Muscle layer of colon (tissue), 2 donors: ENCODE measurements around the gene GREB1.

ENCODE experiments used
- H3K27ac ChIP-seq: one replicate; pipeline ENCODE4 v1.7.0; 2013; ENCODE audit warnings: low read depth, mild to moderate bottlenecking, low read length, moderate library complexity
- H3K27me3 ChIP-seq, 2 donors: one replicate each; pipeline ENCODE4 v1.7.0; 2013; ENCODE audit warnings: low read length in 2 of 2, mild to moderate bottlenecking in 2 of 2; ENCODE audit not compliant: insufficient read depth in 2 of 2, control insufficient read depth in 1 of 2
- H3K36me3 ChIP-seq: one replicate; pipeline ENCODE4 v1.7.0; 2013; ENCODE audit warnings: mild to moderate bottlenecking, low read length; ENCODE audit not compliant: insufficient read depth
- H3K4me1 ChIP-seq: one replicate; pipeline ENCODE4 v1.7.0; 2013; ENCODE audit warnings: mild to moderate bottlenecking, low read length; ENCODE audit not compliant: insufficient read depth
- H3K4me3 ChIP-seq, 2 donors: one replicate each; pipeline ENCODE4 v1.7.0; 2013; ENCODE audit warnings: low read length in 2 of 2, low read depth in 1 of 2, mild to moderate bottlenecking in 1 of 2, moderate library complexity in 1 of 2
- H3K9ac ChIP-seq: one replicate; pipeline ENCODE4 v1.7.0; 2013; ENCODE audit warnings: low read length
- H3K9me3 ChIP-seq: one replicate; pipeline ENCODE4 v1.7.0; 2013; ENCODE audit warnings: mild to moderate bottlenecking, low read length
- donor health status: abdominal sarcoma.
- donor health status: Adenocarcinoma of cecum.

GREB1 gene

DNA sequence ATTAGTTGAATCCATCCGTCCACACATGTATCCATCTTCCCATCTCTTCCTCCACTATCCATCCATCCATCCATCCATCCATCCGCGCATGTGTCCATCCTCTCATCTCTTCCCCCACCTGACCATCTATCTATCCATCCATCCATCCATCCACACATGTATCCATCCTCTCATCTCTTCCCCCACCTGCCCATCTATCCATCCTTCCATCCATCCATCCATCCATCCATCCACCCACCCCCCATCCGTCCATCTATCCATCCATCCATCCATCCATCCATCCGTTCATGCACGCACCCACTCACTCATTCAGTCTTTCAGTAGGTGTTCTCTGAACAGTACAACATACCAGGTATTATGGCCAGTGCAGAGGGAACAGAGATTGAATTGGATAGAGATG, 18.9 kb upstream of the GREB1 start:
- H3K36me3 ChIP-seq = no peaks in the 10 kb centered on the region
- H3K27me3 ChIP-seq = no peaks in the 10 kb centered on the region
- no peaks in the 10 kb centered on the region for H3K4me1 ChIP-seq
- H3K9me3 ChIP-seq = no peaks in the 10 kb centered on the region
- H3K27ac ChIP-seq = no peak overlapping the region
- no peak overlapping the region for H3K9ac ChIP-seq
- no peak overlapping the region for H3K4me3 ChIP-seq

DNA sequence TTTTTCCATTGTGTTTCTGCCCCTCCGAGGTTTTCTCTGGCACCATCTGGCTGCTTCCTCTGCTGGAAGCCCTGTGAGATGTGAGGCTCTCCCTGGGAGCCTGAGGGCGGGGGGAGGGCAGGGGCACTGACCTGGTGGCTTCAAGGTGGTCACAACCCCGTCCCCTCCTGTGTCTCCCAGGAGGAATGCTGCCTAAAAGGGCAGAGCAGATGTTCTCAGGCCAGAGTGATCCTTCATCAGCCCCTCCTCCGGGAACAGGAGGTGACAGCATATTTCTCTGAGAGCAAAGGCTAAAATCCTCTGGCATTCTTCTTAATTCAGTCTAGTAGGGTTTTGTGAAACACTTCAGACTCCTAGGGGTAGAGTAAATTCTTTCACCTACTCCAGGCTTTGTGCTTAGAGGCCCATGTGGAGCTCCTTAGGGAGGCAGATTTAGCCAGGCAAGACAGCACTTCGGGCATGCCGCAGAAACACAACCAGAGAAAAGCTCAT, 18.3 kb upstream of the GREB1 start:
- no peaks in the 10 kb centered on the region for H3K9me3 ChIP-seq
- no peak overlapping the region for H3K9ac ChIP-seq
- no peaks in the 10 kb centered on the region for H3K36me3 ChIP-seq
- no peaks in the 10 kb centered on the region for H3K27me3 ChIP-seq
- no peaks in the 10 kb centered on the region for H3K4me1 ChIP-seq
- H3K27ac ChIP-seq = no peak overlapping the region
- no peak overlapping the region for H3K4me3 ChIP-seq

DNA sequence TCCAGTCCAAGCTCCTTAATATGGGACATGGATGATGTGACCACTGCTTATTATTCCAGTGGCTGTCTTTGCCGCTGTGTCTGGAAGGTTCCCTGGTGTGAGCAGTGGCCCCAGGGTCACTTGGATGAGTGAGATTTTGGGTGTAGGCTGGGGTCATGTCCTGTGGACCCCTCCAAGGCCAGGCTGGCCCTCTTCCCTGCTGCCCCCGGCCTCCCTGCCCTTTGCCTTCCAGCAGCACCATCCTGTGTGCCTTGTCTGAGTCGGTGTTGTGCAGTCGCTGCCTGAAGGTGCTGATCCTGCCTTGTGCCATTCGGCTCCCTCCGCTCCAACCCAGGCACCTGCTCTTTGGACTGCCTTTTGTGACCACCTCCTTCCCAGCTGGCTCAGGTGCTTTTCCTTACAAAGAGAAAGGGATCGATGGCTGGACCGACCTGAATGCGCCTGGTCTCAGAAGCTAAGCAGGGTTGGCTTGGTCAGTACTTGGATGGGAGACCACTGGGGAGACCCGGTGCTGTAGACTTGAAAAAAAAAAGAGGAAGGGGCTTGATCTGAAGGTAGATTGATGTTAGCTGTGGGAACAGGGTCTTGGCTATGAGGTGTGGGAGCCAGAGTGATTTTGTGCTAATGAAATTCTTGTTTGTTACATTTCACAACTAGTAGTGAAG, 16.7 kb upstream of the GREB1 start:
- Histone ChIP-seq H3K9ac (no peak overlapping the region), H3K27me3 (no peaks in the 10 kb centered on the region), H3K36me3 (no peaks in the 10 kb centered on the region), H3K4me1 (no peaks in the 10 kb centered on the region), H3K4me3 (no peak overlapping the region), H3K9me3 (no peaks in the 10 kb centered on the region), H3K27ac (no peak overlapping the region)

DNA sequence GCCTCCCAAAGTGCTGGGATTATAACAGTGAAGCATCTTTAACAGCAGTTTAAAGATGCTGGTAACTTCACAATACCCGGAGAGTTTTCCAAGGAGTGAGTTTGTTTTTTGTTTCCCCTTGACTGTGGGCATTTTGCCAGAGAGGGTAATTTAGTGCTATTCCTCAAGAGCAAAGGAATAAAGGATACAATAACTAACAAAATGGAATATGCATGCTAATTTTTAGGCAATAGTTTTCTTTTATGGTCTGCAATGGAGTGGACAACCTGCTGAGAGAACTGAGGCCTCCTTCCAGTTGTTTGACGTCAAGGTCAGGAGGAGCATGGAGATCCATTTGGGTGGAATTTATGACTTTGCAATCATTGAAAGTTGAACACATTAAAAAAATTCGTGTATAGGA, 15.9 kb upstream of the GREB1 start:
- no peaks in the 10 kb centered on the region for H3K4me1 ChIP-seq
- H3K36me3 ChIP-seq = no peaks in the 10 kb centered on the region
- H3K27ac ChIP-seq = no peak overlapping the region
- H3K27me3 ChIP-seq = no peaks in the 10 kb centered on the region
- no peaks in the 10 kb centered on the region for H3K9me3 ChIP-seq
- no peak overlapping the region for H3K4me3 ChIP-seq
- no peak overlapping the region for H3K9ac ChIP-seq

DNA sequence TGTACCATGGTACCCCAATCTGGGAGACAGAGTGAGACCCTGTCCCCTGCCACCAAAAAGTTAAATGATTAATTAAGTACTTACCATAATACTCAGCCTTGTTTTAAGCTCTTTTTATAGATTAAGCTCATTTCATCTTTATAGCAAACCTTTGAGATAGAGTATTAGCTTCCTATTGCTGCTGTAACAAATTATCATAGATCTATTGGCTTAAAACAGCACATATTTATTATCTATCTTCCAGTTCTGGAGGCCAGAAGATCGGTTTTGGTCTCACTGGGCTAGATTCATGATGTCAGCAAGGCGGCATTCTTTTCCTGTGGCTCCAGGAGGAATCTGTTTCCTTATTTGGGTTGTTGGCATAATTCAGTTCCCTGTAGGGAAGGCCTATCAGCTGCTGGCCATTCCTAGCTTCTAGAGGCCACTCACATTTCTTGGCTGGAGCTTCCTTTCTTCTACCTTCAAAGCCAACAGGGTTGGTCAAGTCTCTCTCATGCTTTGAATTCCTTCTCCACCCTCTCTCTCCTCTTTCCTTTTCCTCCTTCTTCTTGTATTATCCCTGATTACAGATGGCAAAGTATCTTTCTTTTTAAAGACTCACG, 13.7 kb upstream of the GREB1 start:
- no peaks in the 10 kb centered on the region for H3K4me1 ChIP-seq
- H3K9ac ChIP-seq = no peak overlapping the region
- H3K4me3 ChIP-seq = no peak overlapping the region
- no peak overlapping the region for H3K27ac ChIP-seq
- H3K9me3 ChIP-seq = no peaks in the 10 kb centered on the region
- H3K36me3 ChIP-seq = no peaks in the 10 kb centered on the region
- H3K27me3 ChIP-seq = no peaks in the 10 kb centered on the region

DNA sequence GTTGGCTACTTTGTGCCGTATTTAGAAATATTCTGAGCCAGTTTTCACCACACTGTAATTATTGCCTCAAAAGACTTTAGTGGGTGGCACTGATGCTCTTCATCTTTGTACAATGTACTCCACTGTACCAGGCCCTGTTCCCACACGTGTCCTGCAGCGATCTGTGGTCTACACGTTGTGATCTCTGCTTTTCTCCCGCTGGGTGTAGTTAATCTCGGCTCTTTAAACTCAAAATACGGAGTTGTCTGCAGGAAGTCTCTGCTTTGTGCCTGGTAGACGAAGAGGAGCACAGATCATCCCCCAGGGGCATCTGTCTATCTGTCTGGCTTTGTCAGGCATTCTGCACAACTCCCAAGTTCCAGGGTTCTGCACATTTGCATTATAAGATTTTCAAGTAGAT, 12.1 kb upstream of the GREB1 start:
- Histone ChIP-seq H3K9ac (no peak overlapping the region), H3K27ac (no peak overlapping the region), H3K9me3 (no peaks in the 10 kb centered on the region), H3K27me3 (no peaks in the 10 kb centered on the region), H3K4me3 (no peak overlapping the region), H3K4me1 (no peaks in the 10 kb centered on the region), H3K36me3 (no peaks in the 10 kb centered on the region)

DNA sequence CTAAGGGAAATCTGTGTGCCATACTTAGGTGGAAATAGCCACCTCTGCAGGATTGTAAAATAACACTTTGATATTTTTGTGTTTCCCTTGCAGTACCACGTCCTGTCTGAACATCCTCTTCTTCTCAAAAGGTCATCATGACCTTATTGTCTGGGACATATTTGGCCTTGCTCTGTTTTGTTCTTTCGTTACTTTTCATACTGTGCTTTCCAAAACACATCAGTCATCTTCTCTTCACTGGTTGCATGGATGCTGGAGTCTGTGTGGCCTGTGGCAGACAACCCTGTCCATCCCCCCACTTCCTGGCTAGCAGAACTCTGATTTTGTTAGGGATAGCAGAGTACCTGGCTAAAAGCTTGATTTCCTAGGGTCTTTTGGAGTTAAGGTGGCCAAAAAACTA, 9.4 kb upstream of the GREB1 start:
- no peak overlapping the region for H3K4me3 ChIP-seq
- no peak overlapping the region for H3K9ac ChIP-seq
- H3K4me1 ChIP-seq = no peaks in the 10 kb centered on the region
- H3K27me3 ChIP-seq = no peaks in the 10 kb centered on the region
- H3K9me3 ChIP-seq = no peaks in the 10 kb centered on the region
- no peak overlapping the region for H3K27ac ChIP-seq
- H3K36me3 ChIP-seq = no peaks in the 10 kb centered on the region

DNA sequence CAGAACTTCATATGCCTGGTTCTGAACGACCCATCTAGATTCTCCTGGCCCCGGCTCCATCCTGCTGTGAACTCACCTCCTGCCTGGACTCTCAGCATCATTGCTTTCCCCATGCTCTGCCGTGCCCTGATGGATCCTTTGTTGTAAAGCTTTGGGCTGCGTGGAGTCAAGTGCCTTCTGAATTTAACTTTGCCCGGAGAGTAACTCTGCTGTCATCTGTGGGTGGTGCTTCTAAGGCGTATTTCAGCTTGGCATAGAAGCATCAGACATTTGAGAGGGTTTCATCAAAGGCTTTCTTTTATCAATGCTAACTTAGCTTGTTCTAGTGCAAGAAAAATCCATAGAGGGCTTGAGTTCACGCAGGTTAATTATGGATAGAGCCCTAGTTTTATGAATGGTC, 8.1 kb upstream of the GREB1 start:
- H3K27me3 ChIP-seq = no peaks in the 10 kb centered on the region
- H3K9me3 ChIP-seq = no peaks in the 10 kb centered on the region
- H3K9ac ChIP-seq = no peak overlapping the region
- H3K4me3 ChIP-seq = no peak overlapping the region
- no peak overlapping the region for H3K27ac ChIP-seq
- H3K36me3 ChIP-seq = no peaks in the 10 kb centered on the region
- no peaks in the 10 kb centered on the region for H3K4me1 ChIP-seq

DNA sequence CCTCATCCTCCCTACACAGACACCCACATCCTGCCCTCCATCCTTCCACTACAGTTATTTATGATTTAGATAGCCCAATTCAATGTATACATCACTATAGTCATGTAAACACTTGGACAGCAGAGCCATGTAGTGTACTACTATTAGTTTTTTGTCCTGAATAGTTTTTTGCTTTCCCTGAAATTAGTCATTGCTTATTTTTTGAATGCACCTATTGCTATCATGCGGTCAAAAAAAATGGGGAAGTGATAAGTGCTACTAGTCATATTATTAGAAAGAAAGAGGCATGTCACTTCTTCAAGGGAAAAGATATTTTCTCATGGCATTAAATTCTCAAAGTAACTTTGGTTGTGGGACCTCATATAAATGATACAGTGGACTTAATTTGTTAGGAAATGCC, 6.8 kb upstream of the GREB1 start:
- Histone ChIP-seq H3K4me1 (no peaks in the 10 kb centered on the region), H3K36me3 (no peaks in the 10 kb centered on the region), H3K27ac (no peak overlapping the region), H3K9me3 (no peaks in the 10 kb centered on the region), H3K27me3 (no peaks in the 10 kb centered on the region), H3K4me3 (no peak overlapping the region), H3K9ac (no peak overlapping the region)

DNA sequence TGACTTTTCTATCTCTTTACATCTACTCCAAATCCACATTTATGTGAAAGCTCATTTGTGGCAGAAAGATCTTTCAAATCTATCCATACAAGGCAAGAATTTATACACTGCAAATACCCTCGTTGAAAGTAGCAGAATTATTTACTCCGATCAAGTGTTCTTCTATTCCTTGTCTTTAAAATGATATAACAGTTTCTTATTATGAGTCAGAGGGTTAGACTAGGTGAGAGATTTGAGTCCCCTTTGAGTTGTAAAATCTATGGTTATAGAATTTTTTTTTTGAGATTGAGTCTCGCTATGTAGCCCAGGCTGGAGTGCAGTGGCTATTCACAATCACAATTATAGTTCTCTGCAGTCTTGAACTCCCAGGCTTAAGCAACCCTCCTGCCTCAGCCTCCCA, 5.6 kb upstream of the GREB1 start:
- Histone ChIP-seq H3K36me3 (no peaks in the 10 kb centered on the region), H3K27ac (no peak overlapping the region), H3K9ac (no peak overlapping the region), H3K4me1 (no peaks in the 10 kb centered on the region), H3K4me3 (no peak overlapping the region), H3K27me3 (no peaks in the 10 kb centered on the region), H3K9me3 (no peaks in the 10 kb centered on the region)

DNA sequence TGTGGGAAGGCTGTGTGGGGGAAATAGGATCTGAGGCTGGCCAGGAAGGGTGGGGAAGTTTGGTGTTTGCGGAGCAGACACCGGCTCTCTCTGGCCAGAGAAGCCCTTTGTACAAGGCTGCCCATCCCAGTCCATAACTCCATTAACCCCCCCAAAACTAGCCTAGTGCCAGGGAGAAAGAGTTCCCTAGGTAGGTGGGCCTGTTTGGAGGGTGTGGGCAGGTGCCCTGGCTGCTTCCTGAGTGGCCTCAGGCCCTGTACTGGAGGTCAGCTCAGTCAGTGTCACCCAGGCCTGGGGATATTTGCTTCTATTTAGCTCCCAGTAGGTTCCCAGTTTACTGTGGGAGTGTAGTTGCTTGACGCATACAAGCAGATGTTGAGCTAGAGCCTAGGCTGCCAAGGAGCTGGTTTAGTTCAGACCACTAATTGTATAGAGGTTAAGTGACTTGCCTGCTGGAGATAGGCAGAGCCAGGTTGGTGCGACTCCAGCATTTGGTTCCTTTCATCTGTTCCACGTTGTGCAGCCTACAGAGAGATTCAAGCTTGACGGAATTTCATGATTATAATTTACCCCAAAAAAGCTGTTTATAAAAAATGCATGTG, 2.9 kb upstream of the GREB1 start:
- Histone ChIP-seq H3K27ac (no peak overlapping the region), H3K9ac (no peak overlapping the region), H3K27me3 (no peaks in the 10 kb centered on the region), H3K36me3 (no peaks in the 10 kb centered on the region), H3K9me3 (no peaks in the 10 kb centered on the region), H3K4me1 (no peaks in the 10 kb centered on the region), H3K4me3 (no peak overlapping the region)
